ENCODE measurements around the gene SLC2A13. TPM values are rescaled to one million over a fixed set of nuclear protein-coding genes. Genes with fewer than 3 reads are reported as not detected.

Gene SLC2A13
- total RNA-seq, 2 donors from 2014 or later = 21.0 to 41.9 TPM

DNA sequence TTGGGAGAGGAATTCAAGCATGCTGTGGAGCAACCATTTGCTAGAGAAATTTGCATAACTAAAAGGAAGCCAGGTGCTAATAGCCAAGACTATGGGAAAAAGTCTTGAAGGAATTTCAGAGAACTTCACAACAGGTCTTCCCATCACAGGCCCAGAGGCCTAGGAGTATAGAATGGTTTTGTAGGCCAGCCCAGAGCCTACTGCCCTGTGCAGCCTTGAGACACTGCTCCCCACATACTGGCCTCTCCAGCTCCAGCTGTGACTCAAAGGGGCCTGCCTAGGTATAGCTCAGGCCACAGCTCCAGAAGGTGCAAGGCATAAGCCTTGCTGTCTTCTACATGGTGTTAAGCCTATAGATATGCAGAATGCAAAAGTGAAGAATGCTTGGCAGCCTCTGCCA, 227.1 kb downstream of the SLC2A13 start:
- TF ChIP-seq, protein P1, sequence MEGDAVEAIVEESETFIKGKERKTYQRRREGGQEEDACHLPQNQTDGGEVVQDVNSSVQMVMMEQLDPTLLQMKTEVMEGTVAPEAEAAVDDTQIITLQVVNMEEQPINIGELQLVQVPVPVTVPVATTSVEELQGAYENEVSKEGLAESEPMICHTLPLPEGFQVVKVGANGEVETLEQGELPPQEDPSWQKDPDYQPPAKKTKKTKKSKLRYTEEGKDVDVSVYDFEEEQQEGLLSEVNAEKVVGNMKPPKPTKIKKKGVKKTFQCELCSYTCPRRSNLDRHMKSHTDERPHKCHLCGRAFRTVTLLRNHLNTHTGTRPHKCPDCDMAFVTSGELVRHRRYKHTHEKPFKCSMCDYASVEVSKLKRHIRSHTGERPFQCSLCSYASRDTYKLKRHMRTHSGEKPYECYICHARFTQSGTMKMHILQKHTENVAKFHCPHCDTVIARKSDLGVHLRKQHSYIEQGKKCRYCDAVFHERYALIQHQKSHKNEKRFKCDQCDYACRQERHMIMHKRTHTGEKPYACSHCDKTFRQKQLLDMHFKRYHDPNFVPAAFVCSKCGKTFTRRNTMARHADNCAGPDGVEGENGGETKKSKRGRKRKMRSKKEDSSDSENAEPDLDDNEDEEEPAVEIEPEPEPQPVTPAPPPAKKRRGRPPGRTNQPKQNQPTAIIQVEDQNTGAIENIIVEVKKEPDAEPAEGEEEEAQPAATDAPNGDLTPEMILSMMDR (IDR thresholded peaks at IDR 0.05) = no peak
- no peak for TF ChIP-seq POLR2A (IDR thresholded peaks at IDR 0.05)
- Histone ChIP-seq H3K36me3 (replicated peaks in 1 of 2; ENCODE audit: insufficient read depth in 1 of 2, low read depth in 2 of 2) (no peaks in the 10 kb centered on the region), H3K4me3 (no peak overlapping the region), H3K4me1 (no peaks in the 10 kb centered on the region), H3K27ac (no peak overlapping the region), H3K27me3 (no peaks in the 10 kb centered on the region), H3K9me3 (peaks cover 0 to 11% (median 0%) of the 10 kb centered on the region in 3 donors)
- DNase-seq = no peak
- intact Hi-C loops (cut with DNase I) = no loop called here
- no peak for ATAC-seq

GRCh38 chr12:39875721-39876120, 230.2 kb downstream of the SLC2A13 start:
- no peak for TF ChIP-seq POLR2A (IDR thresholded peaks at IDR 0.05)
- TF ChIP-seq, protein P1 (IDR thresholded peaks at IDR 0.05) = no peak
- intact Hi-C loops (cut with DNase I) = no loop called here

GRCh38 chr12:39874785-39875184, 231.1 kb downstream of the SLC2A13 start:
- intact Hi-C loops (cut with DNase I) = no loop called here
- Histone ChIP-seq H3K36me3 (replicated peaks in 1 of 2; ENCODE audit: insufficient read depth in 1 of 2, low read depth in 2 of 2) (no peaks in the 10 kb centered on the region), H3K27ac (no peak overlapping the region), H3K27me3 (no peaks in the 10 kb centered on the region), H3K4me1 (no peaks in the 10 kb centered on the region), H3K4me3 (no peak overlapping the region), H3K9me3 (peaks cover 0 to 11% (median 0%) of the 10 kb centered on the region in 3 donors)
- DNase-seq (no peak), ATAC-seq (no peak)
- WGBS, 2 donors = 55 to 66% methylated on average over 2 of the region's 2 CpGs
- no peak for TF ChIP-seq POLR2A (IDR thresholded peaks at IDR 0.05)
- TF ChIP-seq, protein P1 (IDR thresholded peaks at IDR 0.05) = no peak

More at GRCh38 chr12:39875721-39876120, 230.2 kb downstream of the SLC2A13 start:
- no peaks in the 10 kb centered on the region for H3K27me3 ChIP-seq
- H3K27ac ChIP-seq = no peak overlapping the region
- no peaks in the 10 kb centered on the region for H3K4me1 ChIP-seq
- DNase-seq (no peak), ATAC-seq (no peak)
- no peak overlapping the region for H3K4me3 ChIP-seq
- H3K36me3 ChIP-seq (replicated peaks in 1 of 2; ENCODE audit: insufficient read depth in 1 of 2, low read depth in 2 of 2) = no peaks in the 10 kb centered on the region
- peaks cover 0 to 11% (median 0%) of the 10 kb centered on the region in 3 donors for H3K9me3 ChIP-seq

DNA sequence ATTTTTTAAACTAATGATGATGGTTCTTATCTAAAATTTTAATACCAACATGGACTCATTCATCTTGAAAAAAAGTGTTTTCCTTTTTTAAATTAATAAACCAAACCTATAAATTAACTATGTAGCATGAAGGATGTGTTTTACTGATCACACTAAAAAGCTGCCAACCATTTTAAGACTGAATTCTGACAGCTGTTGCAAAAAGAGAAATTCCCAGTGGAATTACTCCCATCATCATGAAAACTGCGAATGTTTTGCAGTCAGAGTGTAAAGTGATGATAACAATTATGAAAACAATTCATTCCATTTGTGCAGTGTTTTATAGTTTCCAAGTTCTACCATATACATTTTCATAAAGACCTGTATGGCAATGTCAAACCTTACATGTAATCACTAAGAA, 232.8 kb downstream of the SLC2A13 start:
- Histone ChIP-seq H3K4me1 (no peaks in the 10 kb centered on the region), H3K9me3 (no peaks in the 10 kb centered on the region), H3K36me3 (replicated peaks in 1 of 2; ENCODE audit: insufficient read depth in 1 of 2, low read depth in 2 of 2) (no peaks in the 10 kb centered on the region), H3K27ac (no peak overlapping the region), H3K4me3 (no peak overlapping the region), H3K27me3 (no peaks in the 10 kb centered on the region)
- WGBS, 2 donors = 36 to 42% methylated on average over 1 of the region's 1 CpG
- DNase-seq (no peak), ATAC-seq (no peak)
- no peak for TF ChIP-seq POLR2A (IDR thresholded peaks at IDR 0.05)
- TF ChIP-seq, protein P1 (IDR thresholded peaks at IDR 0.05) = no peak
- intact Hi-C loops (cut with DNase I) = no loop called here

DNA sequence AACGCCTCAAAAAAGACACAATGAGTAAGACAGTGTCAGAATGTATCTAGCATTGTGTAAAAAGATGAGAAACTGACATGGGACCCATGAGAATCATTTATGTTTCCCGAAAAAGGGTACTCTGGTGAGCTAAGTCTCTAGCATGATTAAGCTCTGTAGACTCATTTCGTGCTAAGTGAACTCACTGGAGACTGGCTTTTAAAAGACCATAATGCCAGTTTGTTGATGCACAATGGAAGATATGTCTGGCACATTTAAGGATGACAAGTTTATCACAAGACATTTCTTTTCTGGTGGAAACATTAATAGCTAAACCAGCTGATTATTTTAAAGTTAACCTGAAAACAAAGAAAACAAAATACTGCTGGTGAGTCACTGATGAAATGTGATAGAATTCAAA, 233.5 kb downstream of the SLC2A13 start:
- H3K27ac ChIP-seq = no peak overlapping the region
- 93 to 98% methylated on average over 3 of the region's 3 CpGs for WGBS, 2 donors
- no peak overlapping the region for H3K4me3 ChIP-seq
- ATAC-seq (no peak), DNase-seq (no peak)
- H3K4me1 ChIP-seq = no peaks in the 10 kb centered on the region
- H3K36me3 ChIP-seq (replicated peaks in 1 of 2; ENCODE audit: insufficient read depth in 1 of 2, low read depth in 2 of 2) = no peaks in the 10 kb centered on the region
- intact Hi-C loops (cut with DNase I) = no loop called here
- no peak for TF ChIP-seq POLR2A (IDR thresholded peaks at IDR 0.05)
- TF ChIP-seq, protein P1 (IDR thresholded peaks at IDR 0.05) = no peak
- H3K27me3 ChIP-seq = no peaks in the 10 kb centered on the region
- H3K9me3 ChIP-seq = no peaks in the 10 kb centered on the region

All from body of pancreas (tissue), 4 donors.